HepG2 (cell line): Measurements from ENCODE around the gene CCDC85C. TPM values are rescaled to one million over a fixed set of nuclear protein-coding genes. Genes with fewer than 3 reads are reported as not detected.

Experiments used
- DDIT3 ChIP-seq: sonication (generic); formaldehyde crosslinking; IDR thresholded peaks from 2 replicates; pipeline ENCODE4 v1.4.0; 2020; ENCODE audit warnings: mild to moderate bottlenecking, missing genetic modification reagents
- DPF2 ChIP-seq: sonication (generic); formaldehyde crosslinking; IDR thresholded peaks from 2 replicates; pipeline ENCODE4 v1.4.0; 2020; ENCODE audit warnings: mild to moderate bottlenecking, low read depth, missing genetic modification reagents, borderline replicate concordance
- FOXJ3 ChIP-seq: sonication (generic); formaldehyde crosslinking; IDR thresholded peaks from 2 replicates; pipeline ENCODE4 v1.4.0; 2020; ENCODE audit warnings: missing genetic modification reagents, mild to moderate bottlenecking, borderline replicate concordance
- KDM5B ChIP-seq: sonication (generic); formaldehyde crosslinking; IDR thresholded peaks from 2 replicates; pipeline ENCODE4 v1.4.0; 2020; ENCODE audit warnings: missing genetic modification reagents, mild to moderate bottlenecking, borderline replicate concordance
- LBX2 ChIP-seq: sonication (generic); formaldehyde crosslinking; IDR thresholded peaks from 2 replicates; pipeline ENCODE4 v1.5.0; 2020; ENCODE audit warnings: missing genetic modification reagents, mild to moderate bottlenecking, borderline replicate concordance
- NR1H2 ChIP-seq: sonication (generic); formaldehyde crosslinking; IDR thresholded peaks from 2 replicates; pipeline ENCODE4 v1.8.1; 2022; ENCODE audit warnings: low read depth, missing genetic modification reagents, borderline replicate concordance
- PCBP1 ChIP-seq: fragments of 200-400 bp; formaldehyde crosslinking; IDR thresholded peaks from 2 replicates; pipeline ENCODE4 v1.6.1; 2017; ENCODE audit warnings: mild to moderate bottlenecking, low read depth, low read length, borderline replicate concordance
- RELA ChIP-seq: sonication (generic); formaldehyde crosslinking; IDR thresholded peaks from 2 replicates; pipeline ENCODE4 v1.4.0; 2020; ENCODE audit warnings: missing genetic modification reagents
- RFX1 ChIP-seq: fragments of 450-650 bp; IDR thresholded peaks from 2 replicates; pipeline ENCODE4 v1.6.1; 2017
- SALL2 ChIP-seq: sonication (generic); formaldehyde crosslinking; IDR thresholded peaks from 2 replicates; pipeline ENCODE4 v1.8.1; 2023; ENCODE audit warnings: mild to moderate bottlenecking, missing genetic modification reagents, inconsistent platforms
- SUZ12 ChIP-seq: fragments of 150-350 bp; IDR thresholded peaks from 2 replicates; pipeline ENCODE4 v1.6.1; 2014; ENCODE audit warnings: low read depth, low read length
- SYNCRIP ChIP-seq: fragments of 200-400 bp; formaldehyde crosslinking; IDR thresholded peaks from 2 replicates; pipeline ENCODE4 v1.6.1; 2018; ENCODE audit warnings: mild to moderate bottlenecking, low read depth, low read length; ENCODE audit not compliant: insufficient read depth
- ZBTB7B ChIP-seq: sonication (generic); formaldehyde crosslinking; IDR thresholded peaks from 2 replicates; pipeline ENCODE4 v1.4.0; 2020; ENCODE audit warnings: missing genetic modification reagents
- ZNF260 ChIP-seq: sonication (generic); formaldehyde crosslinking; IDR thresholded peaks from 2 replicates; pipeline ENCODE4 v1.4.0; 2020; ENCODE audit warnings: missing genetic modification reagents, low read depth, mild to moderate bottlenecking, borderline replicate concordance
- ZNF382 ChIP-seq: sonication (generic); formaldehyde crosslinking; IDR thresholded peaks from 2 replicates; pipeline ENCODE4 v1.5.0; 2020; ENCODE audit warnings: missing genetic modification reagents, mild to moderate bottlenecking, borderline replicate concordance
- ZNF574 ChIP-seq: sonication (generic); formaldehyde crosslinking; IDR thresholded peaks from 2 replicates; pipeline ENCODE4 v1.4.0; 2020; ENCODE audit warnings: missing genetic modification reagents
- ZNF850 ChIP-seq: sonication (generic); formaldehyde crosslinking; conservative IDR thresholded peaks from 2 replicates; pipeline ENCODE4 v1.9.0; 2021; ENCODE audit warnings: mild to moderate bottlenecking, missing genetic modification reagents
- polyA plus RNA-seq, 8 experiments: library from polyadenylated mRNA; depleted of rRNA in 3 of 8; stranded (reverse) in 7 of 8; unstranded in 1 of 8; fragments of >200 nt; fragmentation: Illumina TruSeq in 4 of 8; extraction: Trizol in 4 of 8; gene quantifications; 2 replicates each; pipeline versions ENCODE4 v1.2.1 to v1.2.3, GENCODE V29; 2011 to 2016; ENCODE audit warnings: low read depth in 4 of 8, missing spikeins in 1 of 8, mixed read lengths in 1 of 8; ENCODE audit not compliant: insufficient read depth in 1 of 8
- total RNA-seq, 5 experiments: library from RNA; depleted of rRNA; stranded (reverse); fragments of >200 nt; fragmentation: Illumina TruSeq; extraction: Trizol; gene quantifications; 2 replicates each; pipeline ENCODE4 v1.2.3, GENCODE V29; 2016; ENCODE audit warnings: low read depth in 1 of 5
- TF ChIP-seq, protein P1 (sequence below): IDR thresholded peaks from 2 replicates; pipeline ENCODE4 v1.6.1; 2016
- TF ChIP-seq, protein P2 (sequence below): sonication (generic); formaldehyde crosslinking; IDR thresholded peaks from 2 replicates; pipeline ENCODE4 v1.4.0; 2020; ENCODE audit warnings: mild to moderate bottlenecking, missing genetic modification reagents

Gene CCDC85C
- total and polyA plus RNA-seq, 2 of the 13 experiments (the other 11 are each of a cell fraction or from before 2014, with no cell fraction given), result 18.8 to 43.8 TPM

- TF ChIP-seq ZNF260 (CRISPR knock-in tag) (no peak), SUZ12 (no peak), RFX1 (peak; percentile 86; the same call in 1 of the 2 replicates), RELA (no peak), ZNF850 (CRISPR knock-in tag) (no peak), LBX2 (no peak), KDM5B (CRISPR knock-in tag) (peak; percentile 94; the same call in 1 of the 2 replicates), ZBTB7B (CRISPR knock-in tag) (peak; percentile 98), DDIT3 (CRISPR knock-in tag) (no peak), PCBP1 (no peak), SALL2 (CRISPR knock-in tag) (peak; percentile 61; the same call in 1 of the 2 replicates), DPF2 (peak; percentile 98), NR1H2 (CRISPR knock-in tag) (peak; percentile 60; the same call in 1 of the 2 replicates), ZNF574 (CRISPR knock-in tag) (peak; percentile 89), SYNCRIP (no peak), ZNF382 (CRISPR knock-in tag) (no peak), FOXJ3 (peak; percentile 80; the same call in 1 of the 2 replicates)
- TF ChIP-seq, protein P1, sequence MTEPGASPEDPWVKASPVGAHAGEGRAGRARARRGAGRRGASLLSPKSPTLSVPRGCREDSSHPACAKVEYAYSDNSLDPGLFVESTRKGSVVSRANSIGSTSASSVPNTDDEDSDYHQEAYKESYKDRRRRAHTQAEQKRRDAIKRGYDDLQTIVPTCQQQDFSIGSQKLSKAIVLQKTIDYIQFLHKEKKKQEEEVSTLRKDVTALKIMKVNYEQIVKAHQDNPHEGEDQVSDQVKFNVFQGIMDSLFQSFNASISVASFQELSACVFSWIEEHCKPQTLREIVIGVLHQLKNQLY (CRISPR knock-in tag), result peak; percentile 100
- TF ChIP-seq, protein P2, sequence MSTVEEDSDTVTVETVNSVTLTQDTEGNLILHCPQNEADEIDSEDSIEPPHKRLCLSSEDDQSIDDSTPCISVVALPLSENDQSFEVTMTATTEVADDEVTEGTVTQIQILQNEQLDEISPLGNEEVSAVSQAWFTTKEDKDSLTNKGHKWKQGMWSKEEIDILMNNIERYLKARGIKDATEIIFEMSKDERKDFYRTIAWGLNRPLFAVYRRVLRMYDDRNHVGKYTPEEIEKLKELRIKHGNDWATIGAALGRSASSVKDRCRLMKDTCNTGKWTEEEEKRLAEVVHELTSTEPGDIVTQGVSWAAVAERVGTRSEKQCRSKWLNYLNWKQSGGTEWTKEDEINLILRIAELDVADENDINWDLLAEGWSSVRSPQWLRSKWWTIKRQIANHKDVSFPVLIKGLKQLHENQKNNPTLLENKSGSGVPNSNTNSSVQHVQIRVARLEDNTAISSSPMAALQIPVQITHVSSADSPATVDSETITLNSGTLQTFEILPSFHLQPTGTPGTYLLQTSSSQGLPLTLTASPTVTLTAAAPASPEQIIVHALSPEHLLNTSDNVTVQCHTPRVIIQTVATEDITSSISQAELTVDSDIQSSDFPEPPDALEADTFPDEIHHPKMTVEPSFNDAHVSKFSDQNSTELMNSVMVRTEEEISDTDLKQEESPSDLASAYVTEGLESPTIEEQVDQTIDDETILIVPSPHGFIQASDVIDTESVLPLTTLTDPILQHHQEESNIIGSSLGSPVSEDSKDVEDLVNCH, result peak; percentile 91
Observed at GRCh38 chr14:99552572-99553216, 51.3 kb downstream of the CCDC85C start (continued).
